Measurements from ENCODE around the gene KRT24.
"Not testable (repeated sequence)": the region's sequence is repeated elsewhere in the genome, so short reads cannot be mapped to it uniquely, and the experiment has no call there.

KRT24 gene

GRCh38 chr17:40703652-40704051 lies at the start of gene KRT24:
Gene KRT24 (minus strand): TSS chr17:40703752. CDS start chr17:40703693, 59 bp downstream.
- no peak for TF ChIP-seq CTCF (IDR thresholded peaks at IDR 0.05; ENCODE audit: low read depth, low read length, missing control alignments)
- no peak for DNase-seq (ENCODE audit: low read depth)
- in situ Hi-C loops (cut with HindIII; ENCODE audit: low sequenced_read_pairs), result no loop called here
- H3K4me3 ChIP-seq (ENCODE audit: low read depth, low read length), result no peak within 1 kb of the TSS

- TF ChIP-seq CTCF (IDR thresholded peaks at IDR 0.05; ENCODE audit: low read depth, low read length, missing control alignments), result no peak
- DNase-seq (ENCODE audit: low read depth), result no peak
- no peak overlapping the region for H3K4me3 ChIP-seq (ENCODE audit: low read depth, low read length)
- in situ Hi-C loops (cut with HindIII; ENCODE audit: low sequenced_read_pairs), result no loop called here
These were observed 47.5 kb upstream of the KRT24 start for GRCh38 chr17:40751065-40751464.

- in situ Hi-C loops (cut with HindIII; ENCODE audit: low sequenced_read_pairs), result no loop called here
- no peak overlapping the region for H3K4me3 ChIP-seq (ENCODE audit: low read depth, low read length)
- no peak for DNase-seq (ENCODE audit: low read depth)
- no peak for TF ChIP-seq CTCF (IDR thresholded peaks at IDR 0.05; ENCODE audit: low read depth, low read length, missing control alignments)
These were observed 46.8 kb upstream of the KRT24 start for GRCh38 chr17:40750391-40750790.

- H3K4me3 ChIP-seq (ENCODE audit: low read depth, low read length); DNase-seq (ENCODE audit: low read depth); in situ Hi-C loops (cut with HindIII; ENCODE audit: low sequenced_read_pairs): not testable (repeated sequence)
These were observed 45.1 kb upstream of the KRT24 start for GRCh38 chr17:40748666-40749065.

GRCh38 chr17:40738553-40738952 lies 35.0 kb upstream of the KRT24 start:
- no peak for DNase-seq (ENCODE audit: low read depth)
- in situ Hi-C loops (cut with HindIII; ENCODE audit: low sequenced_read_pairs), result no loop called here
- no peak for TF ChIP-seq CTCF (IDR thresholded peaks at IDR 0.05; ENCODE audit: low read depth, low read length, missing control alignments)
- no peak overlapping the region for H3K4me3 ChIP-seq (ENCODE audit: low read depth, low read length)

- DNase-seq (ENCODE audit: low read depth), result no peak
- in situ Hi-C loops (cut with HindIII; ENCODE audit: low sequenced_read_pairs), result no loop called here
These were observed 31.5 kb upstream of the KRT24 start for GRCh38 chr17:40735016-40735415.

GRCh38 chr17:40734018-40734417 lies 30.5 kb upstream of the KRT24 start:
- in situ Hi-C loops (cut with HindIII; ENCODE audit: low sequenced_read_pairs), result no loop called here
- DNase-seq (ENCODE audit: low read depth), result no peak
- H3K4me3 ChIP-seq (ENCODE audit: low read depth, low read length), result no peak overlapping the region
- TF ChIP-seq CTCF (IDR thresholded peaks at IDR 0.05; ENCODE audit: low read depth, low read length, missing control alignments), result no peak

More at GRCh38 chr17:40735016-40735415, 31.5 kb upstream of the KRT24 start:
- no peak overlapping the region for H3K4me3 ChIP-seq (ENCODE audit: low read depth, low read length)
- TF ChIP-seq CTCF (IDR thresholded peaks at IDR 0.05; ENCODE audit: low read depth, low read length, missing control alignments), result no peak
